Measurements from ENCODE around the gene AFG3L2. TPM values are rescaled to one million over a fixed set of nuclear protein-coding genes. Genes with fewer than 3 reads are reported as not detected.

AFG3L2 gene
- total RNA-seq, 1 experiment from 2014 or later, result 55.1 TPM

- DNase-seq, result no peak
- H3K4me1 Mint-ChIP-seq (ENCODE audit: low read depth, unreplicated experiment), result peaks cover 25% of the 10 kb centered on the region
- no peak overlapping the region for H3K4me3 Mint-ChIP-seq (ENCODE audit: low read depth, unreplicated experiment)
- intact Hi-C loops (cut with micrococcal nuclease; ENCODE audit: unreplicated experiment), result no loop called here
- no peaks in the 10 kb centered on the region for H3K9me3 Mint-ChIP-seq (ENCODE audit: low read depth, unreplicated experiment)
- H3K36me3 Mint-ChIP-seq (ENCODE audit: insufficient read depth, unreplicated experiment), result peaks cover 47% of the 10 kb centered on the region
- CTCF ChIA-PET, result no interaction called here
- TF ChIP-seq CTCF (IDR thresholded peaks at IDR 0.05; ENCODE audit: unreplicated experiment), result no peak
- BruUV-seq (replicated peaks), result no TSS peak
- H3K27ac Mint-ChIP-seq (ENCODE audit: unreplicated experiment), result no peak overlapping the region
- no peaks in the 10 kb centered on the region for H3K27me3 Mint-ChIP-seq (ENCODE audit: unreplicated experiment)
Measured at GRCh38 chr18:12359515-12359927, 17.5 kb downstream of the AFG3L2 start.

GRCh38 chr18:12352188-12352587 lies 24.8 kb downstream of the AFG3L2 start:
- no peaks in the 10 kb centered on the region for H3K27me3 Mint-ChIP-seq (ENCODE audit: unreplicated experiment)
- H3K27ac Mint-ChIP-seq (ENCODE audit: unreplicated experiment), result no peak overlapping the region
- CTCF ChIA-PET, result no interaction called here
- no peaks in the 10 kb centered on the region for H3K9me3 Mint-ChIP-seq (ENCODE audit: low read depth, unreplicated experiment)
- DNase-seq, result no peak
- H3K4me1 Mint-ChIP-seq (ENCODE audit: low read depth, unreplicated experiment), result no peaks in the 10 kb centered on the region
- no TSS peak for BruUV-seq (replicated peaks)
- TF ChIP-seq CTCF (IDR thresholded peaks at IDR 0.05; ENCODE audit: unreplicated experiment), result no peak
- no peak overlapping the region for H3K4me3 Mint-ChIP-seq (ENCODE audit: low read depth, unreplicated experiment)
- peaks cover 44% of the 10 kb centered on the region for H3K36me3 Mint-ChIP-seq (ENCODE audit: insufficient read depth, unreplicated experiment)
- intact Hi-C loops (cut with micrococcal nuclease; ENCODE audit: unreplicated experiment), result no loop called here

- DNase-seq, result no peak
- intact Hi-C loops (cut with micrococcal nuclease; ENCODE audit: unreplicated experiment), result no loop called here
- CTCF ChIA-PET, result interaction anchor here (0.7 kb wide), 1 partner anchor 93 kb away, joined by 3 read pairs; no protein-coding TSS in a partner anchor
- Mint-ChIP-seq H3K27ac (ENCODE audit: unreplicated experiment) (no peak overlapping the region), H3K36me3 (ENCODE audit: insufficient read depth, unreplicated experiment) (peaks cover 51% of the 10 kb centered on the region), H3K4me1 (ENCODE audit: low read depth, unreplicated experiment) (no peaks in the 10 kb centered on the region), H3K4me3 (ENCODE audit: low read depth, unreplicated experiment) (no peak overlapping the region), H3K9me3 (ENCODE audit: low read depth, unreplicated experiment) (no peaks in the 10 kb centered on the region), H3K27me3 (ENCODE audit: unreplicated experiment) (no peaks in the 10 kb centered on the region)
- TF ChIP-seq CTCF (IDR thresholded peaks at IDR 0.05; ENCODE audit: unreplicated experiment), result no peak
- no TSS peak for BruUV-seq (replicated peaks)
Measured at GRCh38 chr18:12347895-12348294, 29.1 kb downstream of the AFG3L2 start.

- peaks cover 60% of the 10 kb centered on the region for H3K36me3 Mint-ChIP-seq (ENCODE audit: insufficient read depth, unreplicated experiment)
- H3K27ac Mint-ChIP-seq (ENCODE audit: unreplicated experiment), result peak overlapping the region; percentile 1
- no peaks in the 10 kb centered on the region for H3K9me3 Mint-ChIP-seq (ENCODE audit: low read depth, unreplicated experiment)
- BruUV-seq (replicated peaks), result no TSS peak
- H3K4me1 Mint-ChIP-seq (ENCODE audit: low read depth, unreplicated experiment), result no peaks in the 10 kb centered on the region
- CTCF ChIA-PET, result no interaction called here
- no peaks in the 10 kb centered on the region for H3K27me3 Mint-ChIP-seq (ENCODE audit: unreplicated experiment)
- intact Hi-C loops (cut with micrococcal nuclease; ENCODE audit: unreplicated experiment), result no loop called here
- no peak overlapping the region for H3K4me3 Mint-ChIP-seq (ENCODE audit: low read depth, unreplicated experiment)
- no peak for DNase-seq
- TF ChIP-seq CTCF (IDR thresholded peaks at IDR 0.05; ENCODE audit: unreplicated experiment), result no peak
Measured at GRCh38 chr18:12346240-12346565, 30.8 kb downstream of the AFG3L2 start.

Data from Calu3 (cell line).